Lower leg skin (tissue), 4 donors: ENCODE results near the gene NTNG1. TPM values are rescaled to one million over a fixed set of nuclear protein-coding genes. Genes with fewer than 3 reads are reported as not detected.

Experiments
- DNase-seq, 2 donors: peaks; one replicate each; pipeline ENCODE4 v3.0.0-alpha.2; 2019; ENCODE audit warnings: low spot score in 2 of 2
- H3K4me3 ChIP-seq: fragments of 200-600 bp; sonication (generic); 2 replicates; pipeline ENCODE4 v1.5.1; 2017; ENCODE audit warnings: mild to moderate bottlenecking, low read depth; ENCODE audit not compliant: poor library complexity, severe bottlenecking
- CTCF ChIP-seq, 3 donors: fragments of 450-650 bp; IDR thresholded peaks; one replicate each; pipeline ENCODE4 v1.5.1; 2016; ENCODE audit warnings: antibody characterized with exemption in 3 of 3, mild to moderate bottlenecking in 3 of 3, moderate library complexity in 2 of 3
- POLR2A ChIP-seq, 2 donors: fragments of 450-650 bp; IDR thresholded peaks; one replicate each; pipeline ENCODE4 v1.6.1; 2016 to 2017; ENCODE audit warnings: antibody characterized with exemption in 2 of 2, mild to moderate bottlenecking in 1 of 2, moderate library complexity in 1 of 2
- WGBS, 2 donors: methylation state at CpG; one replicate each; pipeline ENCODE4 v1.1.5; 2018; 5-methylcytosine and 5-hydroxymethylcytosine counted together
- intact Hi-C: fragments of 100-400 bp; cut with DNase I; formaldehyde crosslinking; loops from one replicate; pipeline ENCODE4 v1.15.0; 2023; ENCODE audit warnings: low total_unique reads
- total RNA-seq, 4 donors: library from RNA; depleted of rRNA; stranded (reverse); fragments of >200 nt; gene quantifications; one replicate each; pipeline ENCODE4 v1.1.0, GENCODE V29; 2016

NTNG1 gene
- total RNA-seq, 4 donors from 2014 or later = 2.6 to 8.1 (median 3.4) TPM

- TF ChIP-seq POLR2A (IDR thresholded peaks at IDR 0.05) (no peak), CTCF (IDR thresholded peaks at IDR 0.05) (no peak)
- 63 to 65% methylated on average over 4 of the region's 4 CpGs for WGBS, 2 donors
- no peak for DNase-seq
- intact Hi-C loops = no loop called here
- H3K4me3 ChIP-seq = no peak overlapping the region
These were observed 293.0 kb downstream of the NTNG1 start for GRCh38 chr1:107433635-107434360.

- no peak for DNase-seq
- TF ChIP-seq CTCF (IDR thresholded peaks at IDR 0.05) (no peak), POLR2A (IDR thresholded peaks at IDR 0.05) (no peak)
- H3K4me3 ChIP-seq = no peak overlapping the region
- intact Hi-C loops = no loop called here
These were observed 293.5 kb downstream of the NTNG1 start for GRCh38 chr1:107434361-107434693.

GRCh38 chr1:107436552-107437241 is 295.9 kb downstream of the NTNG1 start:
- intact Hi-C loops = no loop called here
- WGBS, 2 donors = 80 to 87% methylated on average over 13 of the region's 13 CpGs
- no peak overlapping the region for H3K4me3 ChIP-seq
- DNase-seq = no peak
- TF ChIP-seq CTCF (IDR thresholded peaks at IDR 0.05) (no peak), POLR2A (IDR thresholded peaks at IDR 0.05) (no peak)

GRCh38 chr1:107439567-107439966 is 298.7 kb downstream of the NTNG1 start:
- H3K4me3 ChIP-seq = no peak overlapping the region
- intact Hi-C loops = no loop called here
- no peak for DNase-seq
- TF ChIP-seq POLR2A (IDR thresholded peaks at IDR 0.05) (no peak), CTCF (IDR thresholded peaks at IDR 0.05) (no peak)
- WGBS, 2 donors = 75 to 92% methylated on average over 3 of the region's 3 CpGs

GRCh38 chr1:107442551-107442950 is 301.7 kb downstream of the NTNG1 start:
- TF ChIP-seq CTCF (IDR thresholded peaks at IDR 0.05) (no peak), POLR2A (IDR thresholded peaks at IDR 0.05) (no peak)
- H3K4me3 ChIP-seq = no peak overlapping the region
- 76 to 83% methylated on average over 1 of the region's 1 CpG for WGBS, 2 donors
- no peak for DNase-seq
- intact Hi-C loops = no loop called here
